C1 segment of cervical spinal cord (tissue), 14 donors: ENCODE data around the gene TBCD.

Experiments used
- DNase-seq, 14 donors: peaks; one replicate each; lab custom pipeline; 2025; lab: John Stamatoyannopoulos, UW

TBCD gene

DNA sequence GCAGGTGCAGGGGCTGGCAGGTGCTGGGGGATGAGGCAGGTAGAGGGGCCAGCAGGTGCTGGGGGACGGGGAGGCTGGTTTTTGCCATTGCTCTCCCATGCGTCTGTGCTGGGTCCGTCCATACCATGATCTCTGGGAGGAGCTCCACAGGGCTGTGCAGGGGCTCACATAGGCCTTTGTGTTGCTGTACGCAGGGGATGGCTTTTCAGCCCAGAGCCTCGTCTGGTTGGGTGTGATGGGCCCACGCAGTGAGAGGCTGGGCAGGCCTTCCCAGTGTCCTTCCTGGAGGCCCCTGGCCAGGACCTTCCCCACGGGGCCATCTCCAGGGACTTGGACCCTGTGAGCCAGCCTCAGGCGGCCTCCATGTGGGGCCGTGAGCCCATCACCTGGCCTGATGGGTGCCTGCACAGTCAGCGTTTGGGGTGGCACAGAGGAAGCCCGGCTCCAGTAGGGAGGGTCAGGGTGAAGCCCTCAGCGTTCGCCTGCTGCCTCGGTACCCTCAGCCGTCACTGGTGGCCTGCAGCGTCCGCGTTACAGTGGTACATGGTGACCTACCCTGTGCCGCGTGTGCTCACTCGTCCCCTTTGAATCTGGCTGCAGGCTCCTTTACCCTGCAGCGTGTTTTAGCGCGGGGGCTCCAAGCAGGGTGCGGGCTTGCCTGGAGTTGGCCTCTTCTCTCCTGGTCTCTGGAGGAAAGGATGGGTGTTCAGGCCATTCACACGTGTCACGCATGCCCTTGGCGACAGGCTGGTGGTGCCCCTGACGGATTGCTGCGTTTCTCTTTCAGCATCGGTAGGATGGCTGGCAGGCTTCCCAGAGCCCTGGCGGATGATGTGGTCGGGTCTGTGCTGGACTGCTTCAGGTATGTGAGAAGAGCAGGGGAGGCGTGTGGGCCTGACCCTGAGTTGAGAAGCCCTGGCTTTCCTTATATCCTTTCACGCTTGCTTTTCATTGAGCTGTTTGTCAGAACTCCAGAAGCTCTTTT is 57.3 kb downstream of the TBCD start:
- no peak for DNase-seq

DNA sequence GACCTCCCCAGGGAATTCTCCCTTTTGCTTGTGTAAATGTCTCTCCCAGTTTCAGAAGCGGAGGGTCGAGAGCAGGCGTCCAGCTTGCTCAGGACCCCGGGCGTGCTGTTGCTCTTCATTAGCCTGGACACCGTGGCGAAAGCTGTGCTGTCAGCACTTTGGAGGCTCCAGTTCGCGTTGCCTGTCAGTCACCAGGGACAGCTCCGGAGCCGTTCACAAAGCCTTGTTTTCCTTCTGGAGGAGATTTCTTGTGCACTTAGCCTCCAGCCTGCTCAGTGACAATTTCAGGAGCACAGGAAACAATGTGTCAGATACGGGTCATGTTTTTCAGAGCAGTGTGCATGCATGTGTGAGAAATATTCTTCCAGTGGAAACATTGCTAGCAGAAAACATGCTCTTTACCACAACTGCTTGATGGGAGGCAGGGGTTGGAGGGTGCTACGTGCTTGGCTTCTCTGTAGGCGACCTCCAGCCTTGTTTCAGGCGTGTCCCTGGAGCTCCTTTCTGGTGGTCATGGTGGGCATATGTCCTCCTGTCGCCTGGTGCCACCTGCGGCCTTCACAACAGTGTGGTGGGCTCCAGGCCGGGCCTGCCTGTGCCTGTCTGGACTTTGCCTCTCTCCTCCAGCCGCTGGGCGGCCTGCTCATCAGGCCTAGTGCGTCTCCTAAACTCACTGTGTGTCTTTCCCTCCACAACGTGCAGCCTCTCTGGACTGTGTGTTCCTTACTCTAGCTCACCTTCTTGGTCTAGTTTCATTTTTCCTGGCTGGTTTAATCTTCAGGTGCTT is 59.0 kb downstream of the TBCD start:
- no peak for DNase-seq

DNA sequence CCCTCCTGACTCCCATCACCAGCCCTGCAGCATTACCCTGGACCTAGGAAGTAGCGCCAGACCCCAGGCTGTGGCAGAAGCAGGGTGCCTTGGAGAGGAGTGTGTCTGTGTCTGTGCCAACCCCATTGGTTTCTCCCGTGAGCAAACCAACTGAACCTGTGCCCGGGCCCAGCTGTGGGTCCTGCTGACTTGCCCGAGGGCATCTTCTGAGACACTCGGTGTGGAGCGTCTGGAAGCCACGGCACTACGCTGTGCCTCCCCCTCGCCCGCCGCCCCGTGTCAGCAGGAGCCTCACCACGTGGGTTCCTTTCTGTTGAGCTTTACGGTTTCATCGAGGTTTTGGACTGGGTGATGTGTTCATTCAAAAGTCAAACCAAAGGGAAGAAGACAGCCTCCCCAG is 60.2 kb downstream of the TBCD start:
- no peak for DNase-seq

DNA sequence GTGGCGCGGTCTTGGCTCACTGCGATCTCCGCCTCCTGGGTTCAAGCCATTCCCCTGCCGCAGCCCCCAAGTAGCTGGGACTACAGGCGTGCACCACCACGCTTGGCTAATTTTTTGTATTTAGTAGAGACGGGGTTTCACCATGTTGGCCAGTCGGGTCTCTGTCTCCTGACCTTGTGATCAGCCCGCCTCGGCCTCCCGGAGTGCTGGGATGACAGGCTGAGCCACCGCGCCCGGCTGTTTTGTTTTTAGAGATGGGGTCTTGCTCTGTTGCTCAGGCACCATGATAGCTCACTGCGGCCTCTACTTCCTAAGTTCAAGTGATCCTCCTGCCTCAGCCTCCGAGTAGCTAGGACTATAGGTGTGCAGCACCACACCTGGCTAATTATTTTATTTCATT is 60.7 kb downstream of the TBCD start:
- DNase-seq = no peak

DNA sequence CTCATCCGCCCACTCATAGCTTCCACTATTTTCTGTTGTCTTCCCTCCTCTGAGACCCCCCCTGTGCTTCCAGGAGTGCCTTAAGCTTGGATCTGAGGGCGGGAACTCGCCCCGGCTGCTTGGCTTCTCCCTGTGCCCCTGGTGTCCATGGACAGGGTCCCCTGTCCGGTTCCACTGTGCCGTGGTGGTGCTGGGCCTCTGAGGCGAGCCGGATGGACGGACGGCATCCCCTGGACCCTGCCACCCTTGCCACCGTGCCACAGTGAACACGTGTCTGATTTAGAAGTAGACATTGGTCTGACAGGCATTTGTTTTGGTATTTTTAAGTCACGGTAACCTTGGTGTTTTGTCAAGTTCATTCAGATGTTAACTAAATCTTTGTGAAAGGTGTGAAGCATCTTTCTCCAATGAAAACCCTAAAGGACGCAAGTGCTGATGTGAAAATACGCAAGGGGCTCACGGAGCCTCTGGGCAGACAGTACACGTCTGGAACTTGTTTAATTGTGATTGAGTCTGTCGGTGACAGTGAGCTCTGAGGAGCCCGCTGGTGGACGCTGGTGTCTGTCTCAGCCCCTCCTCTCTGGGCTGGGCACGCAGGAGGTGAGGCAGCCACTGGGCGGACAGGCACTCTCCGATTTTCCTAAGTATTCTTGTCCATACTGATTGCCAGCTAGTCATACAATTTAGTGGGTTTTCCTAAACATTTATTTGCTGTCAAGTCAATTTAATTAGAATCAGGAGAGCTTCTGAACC is 61.6 kb downstream of the TBCD start:
- no peak for DNase-seq

DNA sequence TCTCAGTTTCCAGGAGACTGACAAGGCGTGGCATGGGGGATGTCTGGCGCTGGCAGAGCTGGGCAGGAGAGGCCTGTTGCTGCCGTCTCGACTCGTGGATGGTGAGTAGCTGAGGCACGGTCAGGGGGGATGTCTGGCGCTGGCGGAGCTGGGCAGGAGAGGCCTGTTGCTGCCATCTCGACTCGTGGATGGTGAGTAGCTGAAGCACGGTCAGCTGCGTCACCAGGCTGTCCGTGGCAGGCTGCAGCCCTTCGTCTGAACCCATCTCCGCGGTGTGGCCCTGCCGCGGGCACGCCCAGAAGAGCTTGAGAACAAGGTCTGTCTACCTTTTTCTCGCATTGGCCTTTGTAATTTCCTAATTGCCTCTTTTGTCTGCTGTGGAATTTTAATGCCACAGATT is 63.0 kb downstream of the TBCD start:
- no peak for DNase-seq

DNA sequence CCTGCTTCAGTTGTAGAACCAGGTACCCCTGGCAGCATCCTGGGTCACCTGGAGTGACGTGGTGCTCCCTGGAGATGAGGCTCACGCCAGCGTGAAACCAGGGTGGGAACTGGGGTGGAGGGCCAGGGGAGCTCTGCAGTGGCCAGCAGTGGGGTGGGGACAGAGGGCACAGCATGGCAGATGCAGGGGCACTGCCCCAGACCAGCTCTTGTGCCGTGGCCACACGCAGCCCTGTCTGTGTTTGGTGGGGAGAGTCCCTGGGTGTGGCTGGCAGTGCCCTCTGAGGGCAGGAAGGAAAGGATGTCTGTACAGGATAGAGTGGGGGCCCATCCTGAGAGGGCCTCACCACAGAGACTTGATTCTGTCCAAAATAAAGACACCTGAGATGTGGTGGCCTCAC is 63.5 kb downstream of the TBCD start:
- DNase-seq = no peak

DNA sequence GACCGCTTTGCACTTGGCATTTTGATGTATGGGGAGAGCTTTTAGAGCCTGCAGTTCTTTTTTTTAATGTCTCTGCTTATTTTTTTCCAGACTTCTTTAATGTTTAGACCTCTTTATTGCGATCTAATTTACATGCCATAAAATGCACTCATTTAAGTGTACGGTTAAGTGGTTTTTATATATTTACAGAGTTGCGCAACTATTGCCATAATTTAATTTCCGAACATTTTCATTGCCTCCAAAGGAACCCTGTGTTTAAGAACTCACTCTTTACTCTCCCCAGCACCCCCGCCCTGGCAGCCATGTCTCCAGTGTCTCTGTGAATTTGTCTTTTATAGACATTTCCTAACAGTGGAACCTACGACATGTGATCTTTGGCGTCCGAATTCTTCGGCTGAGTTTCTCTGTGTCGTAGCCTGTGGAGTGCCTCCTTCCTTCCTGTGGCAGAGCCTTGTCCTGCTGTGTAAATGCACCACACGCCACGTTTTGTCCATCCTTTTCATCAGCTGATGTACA is 64.0 kb downstream of the TBCD start:
- no peak for DNase-seq

DNA sequence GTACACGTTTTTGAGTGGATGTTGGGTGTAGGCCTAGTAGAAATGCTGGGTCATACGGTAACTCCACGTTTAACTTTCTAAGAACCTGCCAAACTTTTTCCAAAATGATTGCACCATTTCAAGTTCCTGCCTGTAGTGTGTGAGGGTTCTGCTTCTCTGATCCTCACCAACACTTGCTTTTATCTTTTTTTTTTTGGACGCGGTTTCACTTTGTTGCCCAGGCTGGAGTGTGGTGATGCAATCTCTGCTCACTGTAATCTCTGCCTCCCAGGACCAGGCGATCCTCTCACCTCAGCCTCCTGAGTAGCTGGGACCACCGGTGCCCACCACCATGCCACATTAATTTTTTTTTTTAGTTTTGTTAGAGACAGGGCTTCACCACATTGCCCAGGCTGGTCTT is 64.5 kb downstream of the TBCD start:
- no peak for DNase-seq

DNA sequence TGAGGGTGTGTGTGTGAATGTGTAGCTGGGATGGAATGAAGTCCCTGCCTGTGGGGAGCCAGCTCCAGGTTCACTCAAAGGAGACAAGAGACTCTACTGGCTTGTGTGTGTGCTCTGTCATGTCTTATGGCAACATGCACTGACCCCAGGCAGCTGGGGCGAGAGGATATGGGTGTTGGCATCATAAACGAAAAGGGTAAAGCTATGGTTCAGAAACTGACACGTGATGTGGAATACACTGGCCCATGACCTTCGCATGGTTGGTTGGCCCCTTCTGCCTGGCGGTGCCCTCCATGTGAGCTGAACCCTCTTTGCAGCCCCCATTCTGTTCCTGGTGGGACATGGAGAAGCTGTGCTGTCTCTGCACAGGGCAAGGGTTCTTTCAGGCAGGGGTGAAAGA is 66.1 kb downstream of the TBCD start:
- DNase-seq = no peak

DNA sequence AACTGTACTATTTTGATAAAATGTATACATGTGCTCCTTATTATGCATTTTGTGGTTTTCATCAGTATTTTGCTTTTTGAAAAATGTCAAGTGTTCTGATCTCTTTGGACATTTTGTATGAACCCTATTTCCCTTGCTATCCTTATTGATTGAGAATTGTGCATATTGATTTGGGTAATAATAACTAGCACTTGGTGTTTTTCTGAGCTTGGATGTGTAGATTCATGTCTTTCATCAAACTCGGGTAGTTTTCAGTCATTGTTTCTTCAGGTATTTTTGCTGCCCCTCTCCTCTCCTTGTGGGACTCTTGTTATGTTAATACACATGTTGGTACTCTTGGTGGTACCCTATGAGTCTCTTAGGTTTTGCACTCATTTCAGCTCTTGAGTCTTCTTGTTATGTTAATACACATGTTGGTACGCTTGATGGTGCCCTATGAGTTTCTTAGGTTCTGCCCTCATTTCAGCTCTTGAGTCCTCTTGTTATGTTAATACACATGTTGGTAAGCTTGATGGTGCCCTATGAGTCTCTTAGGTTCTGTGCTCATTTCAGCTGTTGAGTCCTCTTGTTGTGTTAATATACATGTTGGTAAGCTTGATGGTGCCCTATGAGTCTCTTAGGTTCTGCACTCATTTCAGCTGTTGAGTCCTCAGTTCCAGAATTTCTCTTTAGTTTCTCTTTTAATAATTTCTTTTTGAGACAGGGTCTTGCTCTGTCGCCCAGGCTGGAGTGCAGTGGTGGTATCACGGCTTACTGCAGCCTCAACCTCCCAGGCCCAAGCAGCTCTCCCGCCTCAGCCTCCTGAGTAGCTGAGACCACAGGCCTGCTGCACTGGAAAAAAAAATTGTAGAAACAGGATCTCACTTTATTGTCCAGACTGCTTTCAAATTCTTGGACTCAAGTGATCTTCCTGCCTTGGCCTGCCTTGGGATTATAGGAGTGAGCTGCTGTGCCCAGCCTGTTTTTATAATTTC is 68.7 kb downstream of the TBCD start:
- DNase-seq = no peak

DNA sequence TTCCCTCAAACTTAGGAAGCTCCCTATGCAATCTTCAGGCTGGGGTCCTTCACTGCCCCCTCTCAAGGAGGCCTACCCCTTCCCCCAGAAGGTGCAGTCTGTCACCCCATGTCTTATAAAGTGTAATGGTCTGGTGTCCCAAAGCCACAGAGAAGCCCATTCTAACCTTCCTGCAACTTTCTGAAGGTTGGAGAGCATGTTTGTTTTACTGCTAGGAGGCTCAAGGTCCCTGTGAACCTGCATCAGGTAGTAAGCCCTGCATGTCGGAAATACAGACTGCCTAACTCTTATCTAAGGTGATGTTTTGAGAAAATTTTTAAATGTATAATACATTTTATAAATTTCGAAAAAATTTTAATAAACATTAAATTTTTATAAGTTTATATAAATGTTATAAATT is 69.7 kb downstream of the TBCD start:
- DNase-seq = no peak

DNA sequence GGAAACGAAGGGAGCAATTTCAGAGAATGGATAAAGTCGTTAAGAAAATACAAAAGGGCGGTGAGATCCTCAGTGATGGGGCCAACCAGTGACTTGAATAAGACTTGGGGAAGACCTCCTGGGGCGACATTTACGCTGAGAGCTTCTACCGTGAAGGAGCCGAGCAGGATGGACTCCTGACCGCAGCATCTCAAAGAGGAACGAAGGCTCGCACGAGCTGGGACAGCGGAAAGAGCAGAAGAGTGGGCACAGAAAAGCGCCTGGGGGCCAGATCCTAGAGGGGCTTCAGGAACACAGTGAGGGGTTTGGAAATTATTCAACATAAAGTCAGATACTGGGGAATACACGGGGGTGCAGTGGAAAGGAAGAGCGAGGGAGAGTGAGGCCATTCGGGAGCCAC is 70.4 kb downstream of the TBCD start:
- DNase-seq = no peak

DNA sequence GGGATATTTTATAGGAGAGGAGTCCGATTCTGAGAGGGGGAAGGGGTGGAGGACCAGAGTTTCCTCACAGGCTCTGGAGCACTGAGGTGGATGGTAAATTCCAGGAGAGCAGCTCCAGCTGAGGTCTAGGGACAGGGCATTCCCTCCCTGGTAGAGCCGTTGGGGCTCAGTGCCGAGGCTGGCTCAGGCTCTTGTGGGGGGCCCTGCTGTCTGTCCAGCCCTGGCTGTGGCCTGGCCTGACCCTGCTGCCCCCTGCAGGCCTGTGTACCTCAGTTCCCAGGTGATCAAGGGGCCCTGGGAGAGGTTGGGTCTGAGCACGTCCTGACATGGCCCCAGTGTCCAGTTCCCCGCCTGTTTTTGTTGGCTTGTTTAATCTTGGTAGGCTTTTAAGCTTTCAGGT is 71.1 kb downstream of the TBCD start:
- no peak for DNase-seq

DNA sequence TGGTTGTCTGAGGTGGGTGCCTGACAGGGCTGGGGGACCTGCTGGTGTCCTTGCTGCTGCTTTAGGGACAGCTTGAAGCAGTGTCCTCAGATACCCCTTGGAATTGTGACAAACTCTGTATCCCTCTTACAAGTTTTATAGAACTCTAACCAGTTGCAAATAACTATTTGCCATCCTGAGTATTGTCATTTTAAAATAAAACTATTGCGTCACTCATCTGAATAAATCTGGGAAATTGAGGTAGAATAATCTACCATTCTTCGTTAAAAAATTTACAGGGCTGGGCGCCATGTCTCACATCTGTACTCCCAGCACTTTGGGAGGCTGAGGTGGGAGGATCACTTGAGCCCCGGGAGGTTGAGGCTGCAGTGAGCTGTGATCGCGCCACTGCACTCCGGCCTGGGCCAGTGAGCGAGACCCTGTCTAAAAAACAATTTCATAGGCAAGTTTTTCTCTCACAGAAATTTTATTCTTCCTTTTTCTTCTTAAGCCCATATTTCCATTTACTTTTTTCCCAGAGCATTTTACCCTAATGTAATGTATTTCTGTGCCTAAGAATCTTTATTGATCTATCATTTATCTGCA is 73.8 kb downstream of the TBCD start:
- DNase-seq = no peak

DNA sequence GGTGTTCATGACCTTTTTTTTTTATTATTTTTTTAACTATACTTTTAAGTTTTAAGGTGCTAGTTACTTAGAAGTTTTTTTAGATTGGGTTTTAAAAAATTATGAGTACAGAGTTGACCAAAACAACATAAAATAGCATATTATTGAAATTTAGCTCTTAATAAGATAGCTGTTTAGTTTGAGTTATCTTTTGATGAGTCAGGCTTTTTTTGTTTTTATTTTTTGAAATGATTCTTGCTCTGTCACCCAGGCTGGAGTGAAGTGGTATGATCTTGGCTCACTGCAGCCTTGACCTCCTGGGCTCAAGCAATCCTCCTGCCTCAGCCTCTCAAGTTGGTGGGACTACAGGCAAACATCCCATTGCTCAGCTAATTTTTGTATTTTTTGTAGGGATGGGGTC is 74.3 kb downstream of the TBCD start:
- no peak for DNase-seq

DNA sequence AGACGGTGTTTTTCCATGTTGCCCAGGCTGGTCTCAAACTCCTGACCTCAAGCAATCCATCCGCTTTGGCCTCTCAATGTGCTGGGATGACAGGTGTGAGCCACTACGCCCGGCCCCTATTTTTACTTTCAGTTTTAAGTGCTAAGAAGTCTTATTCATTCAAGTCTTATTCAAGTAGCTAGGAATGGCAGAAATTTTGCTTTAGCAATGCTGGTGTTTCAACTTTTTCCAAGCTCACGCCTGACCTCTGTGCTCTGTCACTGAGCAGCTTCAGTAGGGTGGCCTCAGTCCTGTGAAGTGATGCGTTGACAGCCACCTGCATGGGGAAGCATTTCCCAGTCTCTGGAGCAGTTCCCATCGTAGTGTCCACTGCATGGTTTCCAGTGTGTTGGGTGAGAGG is 75.1 kb downstream of the TBCD start:
- DNase-seq = no peak

DNA sequence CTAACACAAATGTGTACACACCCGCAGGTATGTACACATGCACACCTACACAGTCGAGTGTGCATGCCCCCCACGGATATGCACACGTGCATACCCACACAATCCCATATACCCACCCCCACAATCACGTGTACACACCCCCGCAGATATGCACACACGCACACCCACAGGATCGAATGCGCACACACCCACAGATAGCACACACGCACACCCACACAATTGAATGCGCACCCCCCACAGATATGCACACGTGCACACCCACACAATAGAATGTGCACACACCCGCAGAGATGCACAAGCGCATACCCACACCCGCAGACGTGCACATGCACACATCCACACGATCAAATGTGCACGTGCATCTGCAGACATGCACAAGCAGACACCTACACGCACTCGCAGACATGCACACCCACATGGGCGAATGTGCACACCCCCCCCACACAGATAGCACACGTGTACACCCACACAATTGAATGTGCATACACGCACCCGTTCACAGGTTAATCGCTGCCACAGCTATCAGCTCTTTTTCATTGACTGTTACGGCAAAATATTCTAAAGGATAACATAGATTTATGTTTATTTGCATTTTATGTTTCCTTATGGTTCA is 77.1 kb downstream of the TBCD start:
- DNase-seq = no peak

DNA sequence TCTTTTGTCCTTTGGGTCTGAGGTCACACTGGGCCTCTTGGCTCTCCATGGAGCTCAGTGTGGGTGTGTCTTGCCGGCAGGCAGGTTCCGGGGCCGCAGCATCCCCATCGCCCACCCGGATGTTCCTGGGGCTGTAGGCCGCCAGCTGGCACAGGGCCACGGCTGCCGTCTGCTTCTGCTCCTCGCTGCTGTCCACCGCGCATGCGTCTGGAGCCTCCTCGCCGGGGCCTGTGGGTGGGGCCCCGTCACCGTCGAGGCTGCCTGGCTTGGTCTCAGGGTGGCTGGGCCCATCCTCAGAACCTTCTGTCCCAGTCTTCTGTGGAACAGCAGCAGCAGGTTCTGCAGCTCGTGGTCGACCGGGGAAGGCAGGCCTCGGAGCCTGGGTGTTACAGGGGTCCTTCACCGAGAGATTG is 78.4 kb downstream of the TBCD start:
- DNase-seq = peak in 2 of 14 donors; percentile 13 to 23
